Measurements from ENCODE around the gene VPS51.
A peak's percentile ranks its signal among the peaks of the same experiment; 100 is the strongest.

The VPS51 gene

DNA sequence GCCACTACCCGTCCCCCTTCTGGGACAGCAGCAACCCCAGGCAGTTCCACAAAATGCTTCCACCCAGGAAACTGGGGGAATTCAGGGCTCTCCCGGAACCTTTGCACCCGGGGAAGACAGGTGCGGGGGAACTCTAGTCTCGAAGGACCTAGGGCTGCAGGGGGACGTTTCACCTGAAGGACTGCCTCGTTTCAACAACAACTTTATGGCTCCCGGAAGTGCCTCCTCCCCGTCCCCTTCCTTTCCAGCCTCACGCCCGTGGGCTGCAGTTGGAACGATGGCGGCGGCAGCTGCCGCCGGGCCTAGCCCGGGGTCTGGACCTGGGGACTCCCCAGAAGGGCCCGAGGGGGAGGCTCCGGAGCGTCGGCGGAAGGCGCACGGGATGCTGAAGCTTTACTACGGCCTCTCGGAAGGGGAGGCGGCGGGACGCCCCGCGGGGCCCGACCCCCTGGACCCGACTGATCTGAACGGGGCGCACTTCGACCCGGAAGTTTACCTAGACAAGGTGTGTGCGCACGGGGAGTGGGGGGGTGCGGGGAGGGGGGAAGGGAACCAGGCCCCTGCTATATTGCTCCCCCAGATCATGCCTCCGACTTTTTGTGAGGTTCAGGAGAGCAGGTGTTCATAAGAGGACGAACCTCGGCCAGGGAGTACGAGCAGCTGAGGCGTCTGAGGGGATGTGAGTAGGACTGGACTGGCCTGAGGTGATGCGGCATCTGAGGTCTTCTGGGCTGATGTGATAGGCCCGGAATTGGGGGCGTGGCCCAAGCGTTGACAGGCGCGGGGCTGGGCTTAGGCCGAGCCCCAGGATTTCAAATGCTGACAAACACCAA, at the start of gene VPS51:
Gene VPS51, plus strand, starts transcription at position 241 of the 833 bp plus-strand sequence. Its CDS starts 37 bp downstream, at position 278.
- no peaks in the 10 kb centered on the region for H3K36me3 ChIP-seq (ENCODE audit: insufficient read depth, low read length)
- H3K9me3 ChIP-seq (ENCODE audit: control insufficient read depth, insufficient read depth, low read length) = no peaks in the 10 kb centered on the region
- H3K4me1 ChIP-seq (ENCODE audit: insufficient read depth, low read length) = 0 out of 2 replicates have a peak, but pooled peaks cover 4% of the 10 kb centered on the region
- peak within 1 kb of the TSS; percentile 92 for H3K9ac ChIP-seq (ENCODE audit: low read depth, low read length)

DNA sequence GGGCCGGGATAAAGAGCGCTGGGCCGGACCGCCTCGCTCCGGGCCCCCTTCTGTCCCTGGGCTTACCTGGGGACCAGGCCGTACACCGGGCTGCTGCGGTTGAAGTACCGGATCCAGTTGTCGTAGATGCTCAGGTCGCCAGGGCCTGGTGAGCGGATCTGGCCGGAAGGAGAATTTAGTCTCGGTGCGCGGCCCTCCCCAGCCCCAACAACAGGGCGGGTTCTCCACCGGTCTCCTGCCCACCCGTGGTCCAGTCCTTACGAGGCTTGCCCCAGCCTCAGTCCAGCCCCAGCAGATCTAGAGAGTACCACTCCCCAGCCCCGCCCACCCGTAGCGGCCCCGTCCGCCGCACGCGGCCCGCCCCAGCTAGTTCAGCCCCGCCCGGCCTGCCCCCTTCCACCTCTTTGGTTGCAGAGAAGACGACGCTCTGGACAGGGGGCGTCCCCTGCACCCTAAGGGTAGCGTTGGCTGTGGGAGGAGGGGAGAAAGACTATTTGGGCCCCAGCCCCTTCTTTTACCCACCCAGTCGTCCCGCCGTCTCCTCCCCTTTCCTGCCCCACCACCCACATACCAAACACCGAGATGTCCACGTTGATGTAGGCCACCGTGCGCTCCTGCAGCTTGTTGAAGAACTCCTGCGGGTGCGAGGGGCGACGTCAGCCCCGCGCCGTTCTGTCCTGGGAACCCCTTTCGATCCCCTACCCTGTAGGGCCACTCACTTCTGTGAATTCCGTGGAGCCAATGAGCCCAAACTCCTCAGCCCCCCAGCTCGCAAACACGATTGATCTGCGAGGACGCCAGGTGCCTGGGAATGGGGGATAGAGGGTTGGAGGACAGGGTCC, 48.2 kb upstream of the VPS51 start:
- Histone ChIP-seq H3K36me3 (ENCODE audit: insufficient read depth, low read length) (peaks cover 5% of the 10 kb centered on the region; the same call in 1 of the 2 replicates), H3K9ac (ENCODE audit: low read depth, low read length) (peak overlapping the region; percentile 30), H3K4me1 (ENCODE audit: insufficient read depth, low read length) (no peaks in the 10 kb centered on the region), H3K9me3 (ENCODE audit: control insufficient read depth, insufficient read depth, low read length) (no peaks in the 10 kb centered on the region)

DNA sequence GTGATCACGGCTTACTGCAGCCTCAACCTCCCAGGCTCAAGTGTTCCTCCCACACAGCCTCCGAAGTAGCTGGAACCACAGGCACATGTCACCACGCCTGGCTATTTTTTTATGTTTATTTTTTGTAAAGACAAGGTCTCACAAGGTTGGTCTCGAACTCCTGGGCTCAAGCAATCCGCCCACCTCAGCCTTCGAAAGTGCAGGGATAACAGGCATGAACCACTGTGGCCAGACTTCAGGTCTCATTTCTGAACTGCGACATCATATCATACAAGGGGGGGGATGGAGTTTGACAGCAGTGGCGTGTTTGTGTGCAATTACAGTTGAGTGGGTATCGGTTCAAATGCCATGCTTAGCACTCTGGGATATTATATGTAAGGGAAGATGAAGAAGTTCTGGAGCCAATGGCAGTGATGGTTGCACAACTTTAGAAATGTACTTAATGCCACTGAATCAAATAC, 44.6 kb upstream of the VPS51 start:
- Histone ChIP-seq H3K4me1 (ENCODE audit: insufficient read depth, low read length) (no peaks in the 10 kb centered on the region), H3K9ac (ENCODE audit: low read depth, low read length) (no peak overlapping the region), H3K9me3 (ENCODE audit: control insufficient read depth, insufficient read depth, low read length) (no peaks in the 10 kb centered on the region), H3K36me3 (ENCODE audit: insufficient read depth, low read length) (no peaks in the 10 kb centered on the region; the same call in 1 of the 2 replicates)

DNA sequence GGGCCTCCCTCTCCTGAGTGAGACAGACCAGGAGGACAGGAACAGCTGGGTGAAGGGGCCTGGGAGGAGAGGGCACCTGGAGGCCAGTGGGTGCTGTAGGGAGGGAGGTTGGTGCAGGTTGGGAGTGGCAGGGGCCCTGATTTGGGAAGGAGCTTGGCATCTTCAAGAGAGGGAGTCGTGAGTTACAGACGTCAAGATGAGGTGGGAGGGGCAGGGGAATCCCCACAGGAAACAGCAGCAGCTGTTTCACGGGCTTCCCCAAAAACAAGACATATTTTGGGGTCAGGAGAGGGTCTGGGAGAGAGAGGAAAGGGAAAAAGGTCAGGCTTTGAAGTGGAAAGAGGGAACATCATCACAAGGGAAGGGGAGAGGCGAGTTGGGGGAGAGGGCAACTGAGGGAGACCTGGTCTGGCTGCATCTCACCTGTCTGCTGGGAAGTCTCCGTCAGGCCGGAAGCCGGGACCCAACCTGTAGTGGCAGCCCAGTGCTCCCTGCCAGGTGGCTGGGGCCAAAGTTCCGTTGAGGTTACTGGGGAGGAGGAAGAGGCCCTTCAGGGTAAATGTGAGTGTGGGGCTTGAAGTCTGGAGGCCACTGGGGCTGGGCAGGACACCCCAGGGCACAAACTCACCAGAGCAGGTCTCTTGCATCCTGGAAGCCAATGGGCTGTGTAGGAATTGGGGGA, 42.0 kb upstream of the VPS51 start:
- Histone ChIP-seq H3K9ac (ENCODE audit: low read depth, low read length) (no peak overlapping the region), H3K36me3 (ENCODE audit: insufficient read depth, low read length) (no peaks in the 10 kb centered on the region), H3K9me3 (ENCODE audit: control insufficient read depth, insufficient read depth, low read length) (no peaks in the 10 kb centered on the region), H3K4me1 (ENCODE audit: insufficient read depth, low read length) (no peaks in the 10 kb centered on the region)

DNA sequence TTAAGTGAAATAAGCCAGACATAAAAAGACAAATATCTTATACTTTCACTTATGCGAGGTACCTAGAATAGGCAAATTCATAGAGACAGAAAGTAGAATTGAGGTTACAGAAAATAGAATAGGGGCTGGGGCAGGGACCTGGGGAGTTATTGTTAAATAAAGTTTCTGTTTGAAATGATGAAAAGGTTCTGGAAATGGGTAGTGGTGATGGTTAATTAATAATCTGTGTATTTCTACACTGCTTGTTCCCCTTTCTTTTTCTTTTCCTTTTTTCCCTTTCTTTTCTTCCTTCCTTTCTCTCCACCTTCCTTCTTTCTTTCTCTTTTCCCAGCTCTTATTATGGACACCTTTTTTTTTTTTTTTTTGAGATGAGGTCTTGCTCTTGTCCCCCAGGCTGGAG, 40.5 kb upstream of the VPS51 start:
- no peaks in the 10 kb centered on the region for H3K9me3 ChIP-seq (ENCODE audit: control insufficient read depth, insufficient read depth, low read length)
- H3K36me3 ChIP-seq (ENCODE audit: insufficient read depth, low read length) = no peaks in the 10 kb centered on the region
- no peaks in the 10 kb centered on the region for H3K4me1 ChIP-seq (ENCODE audit: insufficient read depth, low read length)
- H3K9ac ChIP-seq (ENCODE audit: low read depth, low read length) = no peak overlapping the region

DNA sequence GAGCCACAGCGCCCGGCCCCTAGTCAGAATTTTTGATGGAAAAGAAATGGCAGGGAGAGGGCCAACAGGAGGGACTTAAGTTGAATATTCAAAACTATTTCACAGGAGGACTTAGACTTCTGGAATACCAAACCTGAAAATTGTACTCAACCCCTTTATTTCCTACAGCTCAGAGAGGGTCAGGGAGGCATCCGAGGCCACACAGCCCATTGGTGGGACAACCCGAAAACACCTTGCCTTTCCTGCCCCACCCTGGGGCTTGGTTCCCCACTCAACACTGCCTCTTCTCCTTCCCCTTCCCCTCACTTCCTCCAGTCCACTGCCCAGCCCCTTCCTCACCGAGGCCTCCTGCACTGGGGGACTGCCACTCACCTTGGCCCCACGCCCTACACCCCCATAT, 39.0 kb upstream of the VPS51 start:
- H3K36me3 ChIP-seq (ENCODE audit: insufficient read depth, low read length) = no peaks in the 10 kb centered on the region

DNA sequence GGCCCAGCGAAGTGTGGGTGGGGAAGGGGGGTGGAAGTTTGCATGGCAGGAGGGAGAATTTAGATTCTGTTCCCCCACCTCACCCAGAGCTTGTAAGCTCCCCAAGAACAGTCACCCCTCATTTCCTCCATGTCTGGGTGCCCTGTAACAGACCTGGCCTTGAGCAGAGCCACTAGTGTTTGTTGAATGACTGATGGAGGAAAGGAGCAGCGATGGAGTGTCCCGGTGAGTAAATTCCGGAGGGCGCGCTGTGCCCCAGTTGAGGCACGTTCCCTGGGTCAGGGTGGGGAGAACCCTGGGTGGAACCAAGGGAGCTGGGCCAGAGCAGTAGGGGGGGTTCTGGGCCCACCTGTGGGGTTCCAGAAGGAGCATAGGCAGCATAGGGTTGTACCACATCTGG, 38.5 kb upstream of the VPS51 start:
- H3K4me1 ChIP-seq (ENCODE audit: insufficient read depth, low read length) = no peaks in the 10 kb centered on the region

More for the DNA sequence above, 39.0 kb upstream of the VPS51 start:
- no peaks in the 10 kb centered on the region for H3K4me1 ChIP-seq (ENCODE audit: insufficient read depth, low read length)
- H3K9me3 ChIP-seq (ENCODE audit: control insufficient read depth, insufficient read depth, low read length) = no peaks in the 10 kb centered on the region
- H3K9ac ChIP-seq (ENCODE audit: low read depth, low read length) = no peak overlapping the region

DNA sequence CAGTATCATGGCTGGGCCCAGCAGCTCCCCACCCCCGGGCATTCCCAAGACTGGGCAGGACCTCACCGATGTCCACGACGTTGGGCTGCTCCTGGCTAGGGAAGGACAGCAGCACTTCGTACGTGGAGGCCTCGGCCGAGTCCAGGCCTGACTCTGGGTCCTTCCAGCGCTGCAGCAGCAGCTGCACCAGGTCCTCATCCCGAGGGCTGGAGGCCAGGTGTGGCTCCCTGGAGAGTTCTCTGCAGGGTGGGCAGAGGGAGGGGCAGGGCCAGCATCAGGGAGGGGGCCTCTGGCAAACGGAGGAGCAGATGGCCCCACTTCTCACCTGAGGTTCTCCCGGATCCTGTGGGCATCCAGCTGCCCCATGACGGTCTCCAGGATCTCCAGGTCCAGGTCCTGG, 38.0 kb upstream of the VPS51 start:
- H3K36me3 ChIP-seq (ENCODE audit: insufficient read depth, low read length) = no peaks in the 10 kb centered on the region
- no peaks in the 10 kb centered on the region for H3K4me1 ChIP-seq (ENCODE audit: insufficient read depth, low read length)
- no peak overlapping the region for H3K9ac ChIP-seq (ENCODE audit: low read depth, low read length)
- H3K9me3 ChIP-seq (ENCODE audit: control insufficient read depth, insufficient read depth, low read length) = no peaks in the 10 kb centered on the region

More for the DNA sequence above, 38.5 kb upstream of the VPS51 start:
- Histone ChIP-seq H3K9me3 (ENCODE audit: control insufficient read depth, insufficient read depth, low read length) (no peaks in the 10 kb centered on the region), H3K9ac (ENCODE audit: low read depth, low read length) (no peak overlapping the region), H3K36me3 (ENCODE audit: insufficient read depth, low read length) (no peaks in the 10 kb centered on the region)

DNA sequence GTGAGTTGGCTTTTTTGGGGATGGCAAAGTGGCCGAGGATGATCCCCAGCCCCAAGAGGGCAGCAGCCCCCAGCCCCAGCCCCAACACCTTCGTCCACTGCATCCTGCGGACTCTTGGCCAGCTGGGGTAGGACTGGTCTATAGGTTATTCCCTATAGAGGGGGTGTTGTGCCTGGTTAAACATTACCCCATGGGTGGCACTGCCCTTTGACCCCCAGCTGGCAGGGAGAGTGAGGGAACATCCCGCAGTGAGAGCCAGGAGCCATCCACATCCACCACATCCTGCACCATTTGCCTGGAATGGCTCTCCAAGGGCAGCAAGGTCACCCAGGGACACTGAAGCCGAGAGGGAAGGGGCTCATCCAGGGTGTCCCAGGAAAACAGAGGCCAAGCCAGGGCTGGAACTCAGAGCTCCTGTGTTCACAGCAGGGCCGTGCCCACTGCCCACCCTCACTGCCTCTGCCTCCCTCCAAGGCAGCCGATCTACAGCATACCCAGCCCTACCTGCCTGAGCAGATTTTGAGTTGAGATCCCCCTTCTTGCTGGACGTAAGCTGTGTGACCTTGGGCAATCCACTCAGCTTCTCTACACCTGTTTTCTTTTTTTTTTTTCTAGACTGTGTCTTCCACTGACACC, 37.5 kb upstream of the VPS51 start, which contains the start of gene NAALADL1:
Gene NAALADL1, minus strand, starts transcription at position 135 of the 636 bp plus-strand sequence. Its CDS starts 32 bp downstream, at position 103.
- H3K9me3 ChIP-seq (ENCODE audit: control insufficient read depth, insufficient read depth, low read length) = no peaks in the 10 kb centered on the region
- H3K9ac ChIP-seq (ENCODE audit: low read depth, low read length) = no peak within 1 kb of the TSS
- H3K36me3 ChIP-seq (ENCODE audit: insufficient read depth, low read length) = no peaks in the 10 kb centered on the region
- H3K4me1 ChIP-seq (ENCODE audit: insufficient read depth, low read length) = no peaks in the 10 kb centered on the region

DNA sequence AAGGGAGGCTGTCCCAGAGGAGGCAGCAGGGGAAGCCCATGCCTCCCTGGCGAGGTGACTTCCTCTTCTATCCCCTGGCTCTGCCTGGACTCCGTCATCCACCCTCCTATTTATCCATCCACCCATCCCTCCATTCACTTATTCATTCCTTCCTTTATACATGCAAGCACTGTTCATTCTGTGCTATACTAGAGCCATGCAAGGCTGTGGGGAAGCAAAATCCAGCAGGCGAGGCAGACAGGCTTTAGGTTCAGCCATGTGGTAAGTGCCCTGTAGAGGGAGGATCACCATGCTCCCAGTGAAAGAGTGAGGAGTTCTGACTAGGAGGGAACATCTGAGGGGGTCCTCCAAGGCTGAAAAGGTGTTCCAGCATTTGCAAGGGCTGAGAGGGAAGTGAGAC, 36.5 kb upstream of the VPS51 start:
- no peaks in the 10 kb centered on the region for H3K36me3 ChIP-seq (ENCODE audit: insufficient read depth, low read length)
- H3K9me3 ChIP-seq (ENCODE audit: control insufficient read depth, insufficient read depth, low read length) = no peaks in the 10 kb centered on the region
- H3K9ac ChIP-seq (ENCODE audit: low read depth, low read length) = no peak overlapping the region
- H3K4me1 ChIP-seq (ENCODE audit: insufficient read depth, low read length) = no peaks in the 10 kb centered on the region

DNA sequence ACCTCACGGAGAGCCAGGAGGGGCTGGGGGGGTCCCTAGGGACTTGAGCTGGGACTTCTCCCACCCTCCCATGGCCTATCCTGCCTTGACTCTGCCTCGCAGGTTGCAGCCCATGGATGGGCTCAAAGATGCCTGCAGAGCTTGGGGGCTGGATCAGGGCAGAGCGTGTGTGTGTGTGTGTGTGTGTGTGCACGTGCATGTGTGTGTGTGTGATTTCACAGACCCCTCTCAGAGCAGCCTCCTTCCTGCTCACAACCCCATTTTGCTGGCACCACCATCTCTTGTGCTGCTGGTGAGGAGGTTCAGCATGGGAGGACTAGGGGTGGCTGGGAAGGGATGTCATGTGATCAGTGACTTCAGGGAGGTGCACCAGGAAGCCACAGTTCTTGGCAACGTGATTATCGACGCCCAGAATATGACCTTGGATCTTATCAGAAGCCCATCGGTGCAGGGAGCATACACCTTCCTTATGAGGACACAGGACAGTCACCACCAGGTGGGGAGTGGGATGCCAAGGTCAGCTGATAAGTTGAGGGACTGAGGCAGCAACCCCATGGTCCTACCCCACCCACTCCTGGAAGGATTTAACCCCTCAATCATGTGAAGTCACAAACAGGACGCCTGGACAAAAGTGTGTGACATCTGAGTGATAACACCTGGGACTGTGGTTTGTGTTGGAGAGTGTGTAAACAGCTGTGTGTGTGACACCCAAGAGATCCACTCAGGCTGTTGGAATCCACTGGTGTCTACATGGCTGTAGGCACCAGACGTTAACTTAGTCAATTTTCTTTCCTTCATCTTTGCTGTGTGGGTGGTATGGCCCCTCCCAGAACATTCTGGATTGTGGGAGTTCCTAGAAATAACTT, 35.8 kb upstream of the VPS51 start:
- Histone ChIP-seq H3K4me1 (ENCODE audit: insufficient read depth, low read length) (no peaks in the 10 kb centered on the region), H3K9me3 (ENCODE audit: control insufficient read depth, insufficient read depth, low read length) (no peaks in the 10 kb centered on the region), H3K36me3 (ENCODE audit: insufficient read depth, low read length) (no peaks in the 10 kb centered on the region), H3K9ac (ENCODE audit: low read depth, low read length) (no peak overlapping the region)

DNA sequence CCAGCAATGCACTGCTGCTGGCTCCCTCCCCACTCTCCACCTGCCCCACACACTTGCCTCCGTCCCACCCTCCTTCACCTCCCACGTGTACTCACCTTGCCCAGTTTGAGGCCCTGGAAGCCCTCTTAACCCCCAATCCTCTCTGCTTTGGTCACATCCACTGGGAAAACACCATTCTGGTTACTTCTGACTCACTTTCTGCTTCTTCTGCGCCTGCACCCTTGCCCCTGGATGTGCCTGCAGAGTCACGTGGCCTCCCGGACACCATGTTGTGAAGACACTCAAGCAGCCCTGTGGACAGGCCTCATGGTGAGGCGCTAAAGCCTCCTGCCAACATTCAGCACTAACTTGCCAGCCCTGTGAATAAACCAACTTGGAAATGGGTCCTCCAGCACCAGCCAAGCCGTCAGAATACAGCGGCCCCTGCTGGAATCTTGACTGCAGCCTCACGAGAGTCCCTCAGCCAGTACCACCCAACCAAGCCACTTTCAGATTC, 35.1 kb upstream of the VPS51 start:
- H3K9ac ChIP-seq (ENCODE audit: low read depth, low read length) = no peak overlapping the region
- H3K9me3 ChIP-seq (ENCODE audit: control insufficient read depth, insufficient read depth, low read length) = no peaks in the 10 kb centered on the region
- no peaks in the 10 kb centered on the region for H3K4me1 ChIP-seq (ENCODE audit: insufficient read depth, low read length)
- H3K36me3 ChIP-seq (ENCODE audit: insufficient read depth, low read length) = no peaks in the 10 kb centered on the region

DNA sequence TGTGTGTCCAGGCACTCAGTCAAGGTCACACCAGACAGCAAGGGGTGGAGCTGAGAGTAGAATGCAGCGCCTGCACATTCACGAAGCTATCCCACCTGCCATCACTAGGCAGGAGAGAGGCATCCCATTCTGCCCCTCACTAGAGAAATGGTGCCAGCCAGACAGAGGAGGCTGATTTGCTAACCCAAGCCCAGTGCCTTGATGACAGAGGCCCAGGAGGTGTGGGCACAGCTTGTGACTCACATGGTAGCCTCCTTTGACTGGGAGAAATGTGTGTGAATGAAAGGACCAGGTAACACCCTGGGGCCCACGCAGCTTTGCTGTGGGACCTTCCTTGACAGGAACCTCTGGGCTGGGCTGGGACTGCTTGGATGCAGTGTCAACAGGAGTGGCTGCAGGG, 32.5 kb upstream of the VPS51 start:
- H3K36me3 ChIP-seq (ENCODE audit: insufficient read depth, low read length) = no peaks in the 10 kb centered on the region

More for the DNA sequence above, 32.5 kb upstream of the VPS51 start:
- H3K4me1 ChIP-seq (ENCODE audit: insufficient read depth, low read length) = peaks cover 5% of the 10 kb centered on the region; the same call in 1 of the 2 replicates
- no peak overlapping the region for H3K9ac ChIP-seq (ENCODE audit: low read depth, low read length)
- H3K9me3 ChIP-seq (ENCODE audit: control insufficient read depth, insufficient read depth, low read length) = no peaks in the 10 kb centered on the region

All from ES-I3 (cell line).